ENCODE measurements around the gene CPA4.

CPA4 gene

GRCh38 chr7:130270947-130271800 lies 21.8 kb upstream of the CPA4 start:
- H3K27ac Mint-ChIP-seq, result no peak overlapping the region
- H3K4me1 Mint-ChIP-seq (ENCODE audit: low read depth), result peaks cover 16% of the 10 kb centered on the region
- H3K27me3 Mint-ChIP-seq, result no peaks in the 10 kb centered on the region
- H3K36me3 Mint-ChIP-seq, result no peaks in the 10 kb centered on the region
- H3K4me3 Mint-ChIP-seq, result no peak overlapping the region
- no peaks in the 10 kb centered on the region for H3K9me3 Mint-ChIP-seq (ENCODE audit: low read depth)

DNA sequence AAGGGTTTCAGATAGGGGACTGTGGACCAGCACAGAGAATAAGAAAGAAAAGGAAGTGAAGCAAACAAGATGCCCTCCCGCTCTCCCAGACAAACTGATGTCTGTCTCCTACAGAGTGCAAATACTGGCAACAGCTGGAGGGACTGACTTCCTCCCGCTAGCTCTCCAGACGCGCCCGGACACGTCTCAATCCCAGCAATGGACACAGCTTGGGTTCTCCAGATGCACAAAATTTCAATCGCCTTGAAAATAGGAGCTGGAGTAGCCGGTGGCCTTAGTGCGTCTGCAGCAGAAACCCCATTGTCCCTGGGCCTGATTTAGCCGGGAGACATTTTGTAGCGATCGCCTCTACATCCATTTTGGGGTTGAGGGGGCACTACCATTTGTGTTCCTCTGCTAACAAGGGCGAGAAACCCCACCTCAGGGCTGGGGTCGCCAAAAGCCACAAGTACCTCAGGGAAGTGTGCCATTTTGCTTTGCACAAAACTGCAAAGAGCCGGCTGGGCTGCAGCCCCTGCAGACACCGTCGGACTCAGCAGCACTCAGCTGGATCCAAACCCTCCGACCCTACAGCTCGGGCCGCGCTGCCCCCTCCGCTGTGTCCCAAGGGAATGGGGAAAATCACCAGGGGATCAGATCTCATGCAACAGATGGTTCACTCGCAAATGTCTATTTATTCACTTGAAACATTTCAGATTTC lies 20.4 kb upstream of the CPA4 start:
- peak overlapping the region; percentile 76 for H3K4me3 Mint-ChIP-seq
- H3K36me3 Mint-ChIP-seq, result no peaks in the 10 kb centered on the region
- H3K9me3 Mint-ChIP-seq (ENCODE audit: low read depth), result no peaks in the 10 kb centered on the region
- no peak overlapping the region for H3K27ac Mint-ChIP-seq
- H3K27me3 Mint-ChIP-seq, result no peaks in the 10 kb centered on the region
- H3K4me1 Mint-ChIP-seq (ENCODE audit: low read depth), result peaks cover 24% of the 10 kb centered on the region

- Mint-ChIP-seq H3K27me3 (no peaks in the 10 kb centered on the region), H3K4me3 (peak overlapping the region; percentile 76), H3K9me3 (ENCODE audit: low read depth) (no peaks in the 10 kb centered on the region), H3K4me1 (ENCODE audit: low read depth) (peaks cover 25% of the 10 kb centered on the region), H3K36me3 (no peaks in the 10 kb centered on the region), H3K27ac (no peak overlapping the region)
Observed at GRCh38 chr7:130273081-130273932, 19.7 kb upstream of the CPA4 start.

DNA sequence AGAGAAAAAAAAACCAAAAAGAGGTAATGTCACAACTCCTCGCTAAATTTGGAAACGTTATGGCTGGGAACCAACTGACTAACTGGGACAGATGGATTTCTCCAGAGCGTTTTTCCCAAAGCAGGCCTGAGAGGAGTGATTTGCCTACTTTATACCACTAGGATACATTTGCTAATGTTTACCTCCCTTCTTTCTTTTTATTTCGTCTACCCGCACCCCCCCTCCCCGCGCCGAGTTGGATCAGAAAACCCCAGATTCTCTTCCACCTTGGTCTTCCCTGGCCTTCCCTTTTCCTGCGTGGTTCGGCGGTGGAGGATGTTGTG lies 19.1 kb upstream of the CPA4 start:
- Mint-ChIP-seq H3K27ac (no peak overlapping the region), H3K36me3 (no peaks in the 10 kb centered on the region), H3K27me3 (no peaks in the 10 kb centered on the region), H3K4me1 (ENCODE audit: low read depth) (peaks cover 25% of the 10 kb centered on the region), H3K9me3 (ENCODE audit: low read depth) (no peaks in the 10 kb centered on the region), H3K4me3 (peak overlapping the region; percentile 76)

- H3K4me1 Mint-ChIP-seq (ENCODE audit: low read depth), result peaks cover 25% of the 10 kb centered on the region
- no peak overlapping the region for H3K27ac Mint-ChIP-seq
- no peaks in the 10 kb centered on the region for H3K36me3 Mint-ChIP-seq
- H3K27me3 Mint-ChIP-seq, result no peaks in the 10 kb centered on the region
- H3K9me3 Mint-ChIP-seq (ENCODE audit: low read depth), result no peaks in the 10 kb centered on the region
- H3K4me3 Mint-ChIP-seq, result peak overlapping the region; percentile 76
Observed at GRCh38 chr7:130274296-130274695, 18.7 kb upstream of the CPA4 start.

DNA sequence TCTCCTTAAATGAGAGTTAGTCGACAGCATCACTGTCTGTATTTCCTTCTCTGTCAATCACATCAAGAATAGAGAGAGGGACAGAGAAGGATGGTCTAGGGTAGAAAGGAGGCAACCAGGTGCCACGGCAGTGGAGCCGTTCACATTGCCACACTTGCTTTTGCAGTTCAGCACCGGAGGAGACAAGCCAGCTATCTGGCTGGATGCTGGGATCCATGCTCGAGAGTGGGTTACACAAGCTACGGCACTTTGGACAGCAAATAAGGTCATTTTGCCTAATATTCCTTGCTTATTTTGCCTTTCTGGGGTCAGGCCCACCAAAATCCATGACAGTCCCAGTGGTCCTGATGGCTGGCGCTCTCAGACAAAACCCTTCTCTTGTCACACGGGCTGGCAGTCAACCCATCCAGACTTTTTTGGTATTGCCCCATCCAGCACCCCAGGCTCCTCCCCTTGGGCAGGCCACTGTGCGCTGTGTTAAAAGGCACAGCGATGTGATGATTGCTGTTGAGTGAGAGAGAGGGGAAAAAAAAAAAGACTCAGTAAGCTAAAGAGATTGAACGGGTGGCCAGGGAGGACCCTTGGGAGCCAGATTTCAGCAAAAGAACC lies 17.9 kb upstream of the CPA4 start:
- H3K36me3 Mint-ChIP-seq, result no peaks in the 10 kb centered on the region
- no peak overlapping the region for H3K27ac Mint-ChIP-seq
- peaks cover 25% of the 10 kb centered on the region for H3K4me1 Mint-ChIP-seq (ENCODE audit: low read depth)
- no peaks in the 10 kb centered on the region for H3K27me3 Mint-ChIP-seq
- no peaks in the 10 kb centered on the region for H3K9me3 Mint-ChIP-seq (ENCODE audit: low read depth)
- H3K4me3 Mint-ChIP-seq, result no peak overlapping the region

DNA sequence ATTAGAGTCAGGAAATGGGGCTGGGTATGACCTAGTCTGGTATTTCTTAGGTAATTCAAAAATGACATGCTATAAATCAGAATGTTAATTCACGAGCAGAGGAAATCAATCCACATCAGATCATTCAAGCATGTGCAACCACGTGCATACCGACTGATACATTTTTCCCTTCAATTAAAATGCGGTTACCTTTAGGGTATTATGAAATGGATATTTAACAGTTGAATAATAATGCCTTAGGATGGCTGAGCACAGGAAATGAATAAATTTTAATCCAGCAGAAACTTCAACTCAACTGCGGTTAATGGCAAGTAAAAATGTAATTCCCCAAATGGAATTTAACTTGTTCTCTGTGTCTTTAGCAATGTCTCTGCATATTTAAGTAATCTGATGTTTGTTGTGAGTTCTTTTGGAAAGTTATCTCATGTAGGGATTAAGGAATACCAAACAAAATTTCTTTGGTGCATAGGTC lies 17.1 kb upstream of the CPA4 start:
- H3K27me3 Mint-ChIP-seq, result no peaks in the 10 kb centered on the region
- H3K4me3 Mint-ChIP-seq, result no peak overlapping the region
- peaks cover 25% of the 10 kb centered on the region for H3K4me1 Mint-ChIP-seq (ENCODE audit: low read depth)
- H3K36me3 Mint-ChIP-seq, result no peaks in the 10 kb centered on the region
- no peaks in the 10 kb centered on the region for H3K9me3 Mint-ChIP-seq (ENCODE audit: low read depth)
- no peak overlapping the region for H3K27ac Mint-ChIP-seq

DNA sequence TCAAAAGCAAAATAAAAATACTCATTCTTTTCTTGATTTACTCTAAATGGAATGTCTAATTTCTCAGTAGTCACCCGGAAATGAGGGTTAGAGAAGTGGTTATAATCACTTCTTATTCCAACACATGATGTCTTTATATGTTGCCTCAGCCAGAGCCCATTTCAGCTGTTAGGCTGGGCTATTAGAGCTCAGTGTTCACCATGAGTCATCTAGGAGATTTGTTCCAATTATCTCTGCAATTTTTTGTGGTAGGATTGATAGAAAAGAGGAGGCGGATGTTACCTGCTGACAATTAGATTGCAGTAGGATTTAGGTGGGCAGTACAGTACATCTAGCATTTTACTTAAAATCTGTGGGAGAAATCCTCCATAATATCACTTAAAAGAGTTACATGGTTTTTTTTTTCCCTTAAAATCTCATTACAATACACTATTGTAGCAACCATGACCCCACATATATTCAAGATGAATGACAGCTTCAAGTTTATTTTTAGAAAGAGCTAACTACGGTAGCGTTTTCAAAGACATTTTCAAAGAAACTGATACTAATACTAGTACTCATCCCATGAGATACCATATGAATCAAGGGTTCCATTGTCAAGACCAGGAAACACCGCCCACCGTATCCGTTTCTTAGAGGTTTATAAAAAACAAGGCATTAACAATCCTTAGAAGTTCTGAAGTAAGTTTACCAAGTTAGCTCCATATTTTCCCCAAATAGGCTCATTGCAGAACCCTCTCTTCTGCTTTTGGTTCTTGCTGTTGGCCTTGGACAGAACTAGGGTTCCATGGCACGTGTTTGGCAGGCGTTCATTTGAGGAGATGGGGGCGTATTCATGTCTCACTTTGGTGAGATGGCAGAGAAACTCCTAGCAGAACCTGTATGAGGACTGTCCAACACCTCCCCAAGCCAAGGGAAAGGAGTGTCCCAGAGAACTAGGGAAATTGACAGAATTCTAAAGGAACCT lies 15.9 kb upstream of the CPA4 start:
- peak overlapping the region; percentile 67 for H3K27ac Mint-ChIP-seq
- no peaks in the 10 kb centered on the region for H3K36me3 Mint-ChIP-seq
- H3K9me3 Mint-ChIP-seq (ENCODE audit: low read depth), result no peaks in the 10 kb centered on the region
- peaks cover 25% of the 10 kb centered on the region for H3K4me1 Mint-ChIP-seq (ENCODE audit: low read depth)
- H3K4me3 Mint-ChIP-seq, result peak overlapping the region; percentile 42
- no peaks in the 10 kb centered on the region for H3K27me3 Mint-ChIP-seq

DNA sequence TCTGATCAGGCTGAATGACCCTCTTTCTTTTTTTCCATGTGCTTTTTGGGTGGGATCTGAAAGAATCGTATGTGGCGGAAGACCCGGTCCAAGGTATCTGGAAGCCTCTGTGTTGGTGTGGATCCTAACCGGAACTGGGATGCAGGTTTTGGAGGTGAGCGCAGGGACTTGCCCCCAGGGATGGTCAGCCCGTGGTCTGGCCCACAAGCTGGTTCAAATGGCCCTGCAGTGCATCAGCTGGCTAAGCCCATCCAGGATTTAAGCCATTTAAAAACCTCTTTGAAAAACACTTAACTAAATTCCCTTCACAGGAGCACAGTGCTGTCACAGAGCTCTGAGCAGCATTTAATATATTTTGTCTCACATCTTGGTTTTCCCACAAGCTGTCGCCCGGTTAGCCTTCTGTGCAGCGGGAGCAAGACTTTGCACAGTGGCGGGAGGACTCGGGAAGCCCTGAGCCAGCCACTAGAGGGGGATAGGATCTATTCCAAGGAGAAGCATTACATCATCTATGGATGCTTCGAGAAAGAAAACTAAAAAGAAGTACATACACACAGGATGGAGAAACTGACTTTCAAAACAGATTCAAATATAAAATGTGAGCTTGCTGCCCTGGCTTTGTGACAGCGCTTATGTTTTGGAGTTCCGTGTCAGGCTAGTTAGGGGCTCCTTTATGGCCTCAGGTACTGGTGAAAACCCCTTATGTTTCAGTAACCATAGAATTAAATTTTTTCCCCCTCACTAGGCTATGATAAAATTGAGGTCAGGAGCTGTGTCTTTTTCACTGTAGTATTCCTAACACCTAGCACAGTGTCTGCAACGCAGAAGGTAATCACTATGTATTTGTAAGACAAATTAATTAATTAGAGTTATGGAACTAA lies 15.0 kb upstream of the CPA4 start:
- no peaks in the 10 kb centered on the region for H3K36me3 Mint-ChIP-seq
- H3K27ac Mint-ChIP-seq, result peak overlapping the region; percentile 67
- no peaks in the 10 kb centered on the region for H3K9me3 Mint-ChIP-seq (ENCODE audit: low read depth)
- no peaks in the 10 kb centered on the region for H3K27me3 Mint-ChIP-seq
- peaks cover 22% of the 10 kb centered on the region for H3K4me1 Mint-ChIP-seq (ENCODE audit: low read depth)
- no peak overlapping the region for H3K4me3 Mint-ChIP-seq

DNA sequence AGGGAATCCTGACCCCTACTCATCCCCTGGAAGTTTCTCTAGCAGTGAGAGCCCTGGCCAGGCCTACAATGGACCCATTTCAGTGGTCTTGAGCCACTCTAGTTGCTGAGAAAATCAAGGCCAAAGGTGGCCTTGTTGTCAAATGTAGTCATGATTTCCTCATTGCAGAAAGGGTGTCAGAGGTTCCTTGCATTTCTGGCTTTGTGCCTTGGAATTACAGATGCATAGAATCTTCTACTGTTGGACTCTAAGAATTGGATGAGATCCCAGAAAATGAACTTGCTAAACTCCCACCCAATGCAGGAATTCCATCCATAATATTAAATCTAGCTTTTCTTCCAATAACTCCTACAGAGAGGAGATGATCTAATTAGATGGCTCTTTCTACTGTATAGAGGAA lies 14.1 kb upstream of the CPA4 start:
- H3K27me3 Mint-ChIP-seq, result no peaks in the 10 kb centered on the region

DNA sequence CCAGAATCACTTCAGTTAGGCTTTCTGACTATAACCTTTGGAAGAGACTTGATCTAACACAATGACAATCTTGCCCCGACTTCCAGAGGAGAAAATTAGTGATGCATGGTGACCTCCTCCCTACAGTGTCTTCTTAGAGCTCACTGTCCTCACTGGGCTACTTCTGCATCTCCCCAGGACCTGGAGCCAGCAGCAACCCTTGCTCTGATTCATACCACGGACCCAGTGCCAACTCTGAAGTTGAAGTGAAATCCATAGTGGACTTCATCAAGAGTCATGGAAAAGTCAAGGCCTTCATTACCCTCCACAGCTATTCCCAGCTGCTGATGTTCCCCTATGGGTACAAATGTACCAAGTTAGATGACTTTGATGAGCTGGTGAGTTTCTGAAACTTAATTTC lies 13.7 kb upstream of the CPA4 start:
- no peaks in the 10 kb centered on the region for H3K27me3 Mint-ChIP-seq
- no peak overlapping the region for H3K4me3 Mint-ChIP-seq
- no peaks in the 10 kb centered on the region for H3K9me3 Mint-ChIP-seq (ENCODE audit: low read depth)
- peaks cover 2% of the 10 kb centered on the region for H3K36me3 Mint-ChIP-seq
- H3K4me1 Mint-ChIP-seq (ENCODE audit: low read depth), result peaks cover 15% of the 10 kb centered on the region
- H3K27ac Mint-ChIP-seq, result no peak overlapping the region

More for the DNA sequence above, 14.1 kb upstream of the CPA4 start:
- no peaks in the 10 kb centered on the region for H3K9me3 Mint-ChIP-seq (ENCODE audit: low read depth)
- no peak overlapping the region for H3K4me3 Mint-ChIP-seq
- peaks cover 18% of the 10 kb centered on the region for H3K4me1 Mint-ChIP-seq (ENCODE audit: low read depth)
- no peak overlapping the region for H3K27ac Mint-ChIP-seq
- H3K36me3 Mint-ChIP-seq, result no peaks in the 10 kb centered on the region

DNA sequence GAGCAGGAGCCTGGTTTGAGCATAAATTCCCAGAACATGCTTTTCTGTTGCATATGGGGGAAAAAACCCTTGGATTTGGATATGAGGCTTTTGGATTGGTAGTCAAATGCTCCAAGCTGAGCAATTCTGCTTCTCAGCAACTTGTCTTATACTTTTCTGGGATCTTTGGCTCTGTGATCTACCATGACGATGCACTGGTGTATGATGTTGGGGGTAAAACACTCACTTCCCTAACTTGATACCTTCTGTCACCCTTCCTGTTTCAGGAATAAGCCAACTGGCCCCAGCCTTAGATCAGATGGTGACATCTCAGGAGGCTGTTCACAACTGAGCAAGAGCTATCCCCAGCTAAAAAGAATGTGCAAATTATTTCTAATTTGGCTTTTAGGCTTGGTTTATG lies 13.1 kb upstream of the CPA4 start:
- no peak overlapping the region for H3K4me3 Mint-ChIP-seq
- no peaks in the 10 kb centered on the region for H3K9me3 Mint-ChIP-seq (ENCODE audit: low read depth)
- H3K36me3 Mint-ChIP-seq, result peaks cover 3% of the 10 kb centered on the region
- H3K27ac Mint-ChIP-seq, result no peak overlapping the region
- peaks cover 13% of the 10 kb centered on the region for H3K4me1 Mint-ChIP-seq (ENCODE audit: low read depth)
- H3K27me3 Mint-ChIP-seq, result no peaks in the 10 kb centered on the region

GRCh38 chr7:130281260-130281659 lies 11.7 kb upstream of the CPA4 start:
- Mint-ChIP-seq H3K9me3 (ENCODE audit: low read depth) (no peaks in the 10 kb centered on the region), H3K27me3 (no peaks in the 10 kb centered on the region), H3K36me3 (peaks cover 3% of the 10 kb centered on the region), H3K27ac (no peak overlapping the region), H3K4me1 (ENCODE audit: low read depth) (peaks cover 9% of the 10 kb centered on the region), H3K4me3 (no peak overlapping the region)

Data from activated naive CD8-positive, alpha-beta T cell (primary cell).